K562 (cell line): ENCODE data around the gene ENOSF1. TPM values are rescaled to one million over a fixed set of nuclear protein-coding genes. Genes with fewer than 3 reads are reported as not detected.

ENCODE experiments used
- CCNT2 ChIP-seq: IDR thresholded peaks from 2 replicates; pipeline ENCODE4 v1.6.1; 2011; ENCODE audit warnings: borderline replicate concordance, low read depth, mild to moderate bottlenecking, moderate library complexity, mixed read lengths, low read length; ENCODE audit not compliant: insufficient read length; ENCODE audit errors: extremely low read depth
- CLOCK ChIP-seq: fragments of 250-450 bp; sonication (Bioruptor Pico); IDR thresholded peaks from 2 replicates; pipeline ENCODE4 v1.4.0; 2020; ENCODE audit warnings: mild to moderate bottlenecking, moderate library complexity, borderline replicate concordance
- CREM ChIP-seq: IDR thresholded peaks from 2 replicates; pipeline ENCODE4 v1.6.1; 2014; ENCODE audit warnings: antibody characterized with exemption, low read depth
- GABPA ChIP-seq: fragments of 200-800 bp; sonication (Bioruptor generic); conservative IDR thresholded peaks from 2 replicates; pipeline ENCODE4 v1.6.1; 2016; ENCODE audit warnings: low read depth, missing genetic modification characterization, missing compliant biosample characterization
- NFIC ChIP-seq: fragments of 450-650 bp; IDR thresholded peaks from 2 replicates; pipeline ENCODE4 v1.6.1; 2017; ENCODE audit warnings: mild to moderate bottlenecking, inconsistent platforms
- RUNX1 ChIP-seq: sonication (generic); IDR thresholded peaks from 2 replicates; pipeline ENCODE4 v1.6.1; 2016; ENCODE audit warnings: antibody characterized with exemption, low read depth
- TAF1 ChIP-seq: IDR thresholded peaks from 2 replicates; pipeline ENCODE4 v1.6.1; 2011; ENCODE audit warnings: mild to moderate bottlenecking, low read length, moderate library complexity; ENCODE audit not compliant: insufficient read depth, control insufficient read depth, severe bottlenecking; ENCODE audit errors: extremely low read depth
- TOE1 ChIP-seq, 2 experiments: fragments of 450-650 bp in 1 of 2; sonication (generic) in 1 of 2; formaldehyde crosslinking in 1 of 2; IDR thresholded peaks; 2 replicates each; pipeline versions ENCODE4 v1.7.1 to v1.8.0; 2016 to 2022; ENCODE audit warnings: borderline replicate concordance in 2 of 2, mild to moderate bottlenecking in 2 of 2, antibody characterized with exemption in 1 of 2, inconsistent platforms in 1 of 2, low read depth in 1 of 2, missing genetic modification reagents in 1 of 2, moderate library complexity in 1 of 2
- YY1 ChIP-seq, 3 experiments: IDR thresholded peaks; 2 replicates each; pipeline ENCODE4 v1.6.1; 2011; ENCODE audit warnings: low read length in 2 of 3, mild to moderate bottlenecking in 2 of 3, moderate library complexity in 2 of 3, borderline replicate concordance in 1 of 3, control low read depth in 1 of 3, low read depth in 1 of 3; ENCODE audit not compliant: insufficient read depth in 3 of 3, insufficient replicate concordance in 2 of 3, control insufficient read depth in 1 of 3, insufficient read length in 1 of 3; ENCODE audit errors: extremely low read depth in 1 of 3
- ZNF165 ChIP-seq: fragments of 250-450 bp; sonication (Bioruptor Pico); IDR thresholded peaks from 2 replicates; pipeline ENCODE4 v1.4.0; 2020; ENCODE audit warnings: borderline replicate concordance
- ZNF79 ChIP-seq: fragments of 250-450 bp; sonication (Bioruptor Pico); IDR thresholded peaks from 2 replicates; pipeline ENCODE4 v1.4.0; 2020; ENCODE audit warnings: low read depth, mild to moderate bottlenecking, moderate library complexity
- polyA plus RNA-seq, 8 experiments: library from polyadenylated mRNA; depleted of rRNA in 4 of 8; stranded (reverse) in 5 of 8; unstranded in 3 of 8; fragments of >200 nt; fragmentation: Nextera tagmentation in 2 of 8; fragmentation: Illumina TruSeq in 1 of 8; extraction: Ambion mirVana in 2 of 8; extraction: Trizol in 1 of 8; gene quantifications; 2 replicates each; pipeline versions ENCODE4 v1.2.1 to v1.2.3, GENCODE V29; 2011 to 2014; ENCODE audit warnings: inconsistent platforms in 1 of 8, missing spikeins in 1 of 8
- total RNA-seq, 7 experiments: library from RNA; depleted of rRNA in 6 of 7; stranded (reverse); fragments of >200 nt in 6 of 7; fragmentation: Illumina TruSeq in 2 of 7; extraction: Trizol in 2 of 7; gene quantifications; 2 replicates each; pipeline versions ENCODE4 v1.2.1 to v1.2.3, GENCODE V29; 2011 to 2021; ENCODE audit warnings: low replicate concordance in 1 of 7
- TF ChIP-seq, protein P1 (sequence below): fragments of 200-800 bp; sonication (Bioruptor generic); IDR thresholded peaks from 2 replicates; pipeline ENCODE4 v1.6.1; 2017; ENCODE audit warnings: missing genetic modification characterization, missing compliant biosample characterization
- TF ChIP-seq, protein P2 (sequence below): fragments of 450-650 bp; IDR thresholded peaks from 2 replicates; pipeline ENCODE4 v1.6.1; 2016; ENCODE audit warnings: low read depth, mild to moderate bottlenecking, moderate library complexity
- TF ChIP-seq, protein P3 (sequence below): sonication (generic); formaldehyde crosslinking; IDR thresholded peaks from 2 replicates; pipeline ENCODE4 v1.8.0; 2023; ENCODE audit warnings: mild to moderate bottlenecking, missing genetic modification reagents
- TF ChIP-seq, protein P4 (sequence below): IDR thresholded peaks from 3 replicates; pipeline ENCODE4 v1.6.1; 2011; ENCODE audit warnings: borderline replicate concordance, mild to moderate bottlenecking, moderate library complexity; ENCODE audit not compliant: insufficient read length; ENCODE audit errors: extremely low read depth

Gene ENOSF1
- total and polyA plus RNA-seq, 9 of the 15 experiments (the other 6 are each of a cell fraction or from before 2014, with no cell fraction given): 15.5 to 66.4 (median 46.5) TPM

DNA sequence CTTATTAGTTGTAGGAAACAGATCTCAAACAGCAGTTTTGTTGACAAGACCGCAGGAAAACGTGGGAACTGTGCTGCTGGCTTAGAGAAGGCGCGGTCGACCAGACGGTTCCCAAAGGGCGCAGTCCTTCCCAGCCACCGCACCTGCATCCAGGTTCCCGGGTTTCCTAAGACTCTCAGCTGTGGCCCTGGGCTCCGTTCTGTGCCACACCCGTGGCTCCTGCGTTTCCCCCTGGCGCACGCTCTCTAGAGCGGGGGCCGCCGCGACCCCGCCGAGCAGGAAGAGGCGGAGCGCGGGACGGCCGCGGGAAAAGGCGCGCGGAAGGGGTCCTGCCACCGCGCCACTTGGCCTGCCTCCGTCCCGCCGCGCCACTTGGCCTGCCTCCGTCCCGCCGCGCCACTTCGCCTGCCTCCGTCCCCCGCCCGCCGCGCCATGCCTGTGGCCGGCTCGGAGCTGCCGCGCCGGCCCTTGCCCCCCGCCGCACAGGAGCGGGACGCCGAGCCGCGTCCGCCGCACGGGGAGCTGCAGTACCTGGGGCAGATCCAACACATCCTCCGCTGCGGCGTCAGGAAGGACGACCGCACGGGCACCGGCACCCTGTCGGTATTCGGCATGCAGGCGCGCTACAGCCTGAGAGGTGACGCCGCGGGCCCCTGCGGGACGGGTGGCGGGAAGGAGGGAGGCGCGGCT lies 55.0 kb downstream of the ENOSF1 start, which contains the start of gene TYMS (continued):
- TF ChIP-seq, protein P1, sequence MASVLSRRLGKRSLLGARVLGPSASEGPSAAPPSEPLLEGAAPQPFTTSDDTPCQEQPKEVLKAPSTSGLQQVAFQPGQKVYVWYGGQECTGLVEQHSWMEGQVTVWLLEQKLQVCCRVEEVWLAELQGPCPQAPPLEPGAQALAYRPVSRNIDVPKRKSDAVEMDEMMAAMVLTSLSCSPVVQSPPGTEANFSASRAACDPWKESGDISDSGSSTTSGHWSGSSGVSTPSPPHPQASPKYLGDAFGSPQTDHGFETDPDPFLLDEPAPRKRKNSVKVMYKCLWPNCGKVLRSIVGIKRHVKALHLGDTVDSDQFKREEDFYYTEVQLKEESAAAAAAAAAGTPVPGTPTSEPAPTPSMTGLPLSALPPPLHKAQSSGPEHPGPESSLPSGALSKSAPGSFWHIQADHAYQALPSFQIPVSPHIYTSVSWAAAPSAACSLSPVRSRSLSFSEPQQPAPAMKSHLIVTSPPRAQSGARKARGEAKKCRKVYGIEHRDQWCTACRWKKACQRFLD (CRISPR knock-in tag): peak; percentile 57
- TF ChIP-seq CCNT2: peak; percentile 55
- TF ChIP-seq ZNF165: no peak
- 0 out of 2 replicates have a peak, but pooled peaks have one; percentile 19 for TF ChIP-seq CREM
- peak; percentile 65 for TF ChIP-seq TAF1
- peak; percentile 12; the same call in 1 of the 2 replicates for TF ChIP-seq TOE1 (IDR thresholded peaks at IDR 0.05; ENCODE audit: borderline replicate concordance)
- TF ChIP-seq TOE1 (CRISPR knock-in tag; IDR thresholded peaks at IDR 0.05; ENCODE audit: borderline replicate concordance, low read depth): no peak
- TF ChIP-seq, protein P2, sequence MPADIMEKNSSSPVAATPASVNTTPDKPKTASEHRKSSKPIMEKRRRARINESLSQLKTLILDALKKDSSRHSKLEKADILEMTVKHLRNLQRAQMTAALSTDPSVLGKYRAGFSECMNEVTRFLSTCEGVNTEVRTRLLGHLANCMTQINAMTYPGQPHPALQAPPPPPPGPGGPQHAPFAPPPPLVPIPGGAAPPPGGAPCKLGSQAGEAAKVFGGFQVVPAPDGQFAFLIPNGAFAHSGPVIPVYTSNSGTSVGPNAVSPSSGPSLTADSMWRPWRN: no peak
- no peak for TF ChIP-seq CLOCK
- TF ChIP-seq YY1 (IDR thresholded peaks at IDR 0.05; ENCODE audit: borderline replicate concordance in 1 of 3, control insufficient read depth in 1 of 3, extremely low read depth in 1 of 3, insufficient read depth in 3 of 3, insufficient read length in 1 of 3, insufficient replicate concordance in 2 of 3, low read depth in 1 of 3, low read length in 2 of 3): peak in 2 of 3 experiments; percentile 62 to 67
- peak; percentile 76 for TF ChIP-seq GABPA (tag)
- TF ChIP-seq, protein P3, sequence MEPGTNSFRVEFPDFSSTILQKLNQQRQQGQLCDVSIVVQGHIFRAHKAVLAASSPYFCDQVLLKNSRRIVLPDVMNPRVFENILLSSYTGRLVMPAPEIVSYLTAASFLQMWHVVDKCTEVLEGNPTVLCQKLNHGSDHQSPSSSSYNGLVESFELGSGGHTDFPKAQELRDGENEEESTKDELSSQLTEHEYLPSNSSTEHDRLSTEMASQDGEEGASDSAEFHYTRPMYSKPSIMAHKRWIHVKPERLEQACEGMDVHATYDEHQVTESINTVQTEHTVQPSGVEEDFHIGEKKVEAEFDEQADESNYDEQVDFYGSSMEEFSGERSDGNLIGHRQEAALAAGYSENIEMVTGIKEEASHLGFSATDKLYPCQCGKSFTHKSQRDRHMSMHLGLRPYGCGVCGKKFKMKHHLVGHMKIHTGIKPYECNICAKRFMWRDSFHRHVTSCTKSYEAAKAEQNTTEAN (CRISPR knock-in tag): no peak
- peak; percentile 44 for TF ChIP-seq NFIC
- TF ChIP-seq, protein P4, sequence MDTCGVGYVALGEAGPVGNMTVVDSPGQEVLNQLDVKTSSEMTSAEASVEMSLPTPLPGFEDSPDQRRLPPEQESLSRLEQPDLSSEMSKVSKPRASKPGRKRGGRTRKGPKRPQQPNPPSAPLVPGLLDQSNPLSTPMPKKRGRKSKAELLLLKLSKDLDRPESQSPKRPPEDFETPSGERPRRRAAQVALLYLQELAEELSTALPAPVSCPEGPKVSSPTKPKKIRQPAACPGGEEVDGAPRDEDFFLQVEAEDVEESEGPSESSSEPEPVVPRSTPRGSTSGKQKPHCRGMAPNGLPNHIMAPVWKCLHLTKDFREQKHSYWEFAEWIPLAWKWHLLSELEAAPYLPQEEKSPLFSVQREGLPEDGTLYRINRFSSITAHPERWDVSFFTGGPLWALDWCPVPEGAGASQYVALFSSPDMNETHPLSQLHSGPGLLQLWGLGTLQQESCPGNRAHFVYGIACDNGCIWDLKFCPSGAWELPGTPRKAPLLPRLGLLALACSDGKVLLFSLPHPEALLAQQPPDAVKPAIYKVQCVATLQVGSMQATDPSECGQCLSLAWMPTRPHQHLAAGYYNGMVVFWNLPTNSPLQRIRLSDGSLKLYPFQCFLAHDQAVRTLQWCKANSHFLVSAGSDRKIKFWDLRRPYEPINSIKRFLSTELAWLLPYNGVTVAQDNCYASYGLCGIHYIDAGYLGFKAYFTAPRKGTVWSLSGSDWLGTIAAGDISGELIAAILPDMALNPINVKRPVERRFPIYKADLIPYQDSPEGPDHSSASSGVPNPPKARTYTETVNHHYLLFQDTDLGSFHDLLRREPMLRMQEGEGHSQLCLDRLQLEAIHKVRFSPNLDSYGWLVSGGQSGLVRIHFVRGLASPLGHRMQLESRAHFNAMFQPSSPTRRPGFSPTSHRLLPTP: no peak
- no peak for TF ChIP-seq ZNF79 (CRISPR knock-in tag)
- TF ChIP-seq RUNX1: no peak
